ENCODE results near the gene TMEM128.
"Not testable (repeated sequence)": the region's sequence is repeated elsewhere in the genome, so short reads cannot be mapped to it uniquely, and the experiment has no call there.

Gene TMEM128

DNA sequence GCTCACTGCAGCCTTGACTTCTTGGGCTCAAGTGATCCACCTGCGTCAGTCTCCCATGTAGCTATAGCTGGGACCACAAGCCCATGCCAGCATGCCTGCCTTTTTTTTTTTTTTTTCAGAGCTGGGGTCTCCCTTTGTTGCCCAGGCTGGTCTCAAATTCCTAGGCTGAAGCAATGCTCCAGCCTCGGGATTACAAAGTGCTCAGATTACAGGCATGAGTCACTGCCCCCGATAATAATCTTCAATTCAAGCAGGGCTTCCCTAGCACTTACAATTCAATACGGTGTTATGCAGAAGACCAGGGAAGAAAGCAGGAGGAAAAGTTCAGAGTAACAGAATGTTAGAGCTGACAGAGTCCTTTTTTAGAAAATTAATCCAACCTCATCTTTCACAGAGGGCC, 47.4 kb downstream of the TMEM128 start:
- H2AFZ ChIP-seq (ENCODE audit: low read length, unreplicated experiment), result no peak overlapping the region
- H3K4me1 ChIP-seq (ENCODE audit: control insufficient read depth, insufficient read depth, low read length, unreplicated experiment), result no peaks in the 10 kb centered on the region
- no peaks in the 10 kb centered on the region for H3K79me2 ChIP-seq (ENCODE audit: control insufficient read depth, insufficient read depth, low read length, unreplicated experiment)
- peaks cover 45% of the 10 kb centered on the region for H3K27me3 ChIP-seq (ENCODE audit: insufficient read depth, low read length)
- no peak overlapping the region for H3K27ac ChIP-seq (ENCODE audit: low read depth, low read length)
- no peaks in the 10 kb centered on the region for H3K36me3 ChIP-seq (ENCODE audit: insufficient read depth, low read length)
- H3K4me3 ChIP-seq (ENCODE audit: low read depth, low read length), result no peak overlapping the region

DNA sequence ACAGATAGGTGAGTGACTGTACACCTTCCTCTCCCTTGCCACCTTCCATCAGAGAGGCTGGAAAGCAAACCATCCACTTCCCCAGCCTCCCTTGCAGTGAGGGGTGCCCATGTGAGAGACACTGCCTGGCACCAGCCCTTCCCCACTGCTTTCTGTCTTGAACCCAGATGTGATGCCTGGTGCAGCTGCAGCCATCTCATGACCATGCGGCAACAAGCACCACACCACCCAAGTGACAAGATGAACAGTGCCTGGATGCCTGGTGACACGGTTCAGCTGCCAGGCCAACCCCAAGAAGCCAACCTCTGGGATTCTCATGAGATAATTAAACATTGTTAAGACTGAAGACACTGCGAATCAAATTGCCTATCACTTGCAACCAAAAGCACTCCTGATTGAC, 52.7 kb downstream of the TMEM128 start:
- Histone ChIP-seq H2AFZ (ENCODE audit: low read length, unreplicated experiment) (no peak overlapping the region), H3K79me2 (ENCODE audit: control insufficient read depth, insufficient read depth, low read length, unreplicated experiment) (no peaks in the 10 kb centered on the region), H3K27ac (ENCODE audit: low read depth, low read length) (no peak overlapping the region), H3K4me1 (ENCODE audit: control insufficient read depth, insufficient read depth, low read length, unreplicated experiment) (no peaks in the 10 kb centered on the region), H3K4me3 (ENCODE audit: low read depth, low read length) (no peak overlapping the region), H3K27me3 (ENCODE audit: insufficient read depth, low read length) (peaks cover 30% of the 10 kb centered on the region), H3K36me3 (ENCODE audit: insufficient read depth, low read length) (no peaks in the 10 kb centered on the region)

DNA sequence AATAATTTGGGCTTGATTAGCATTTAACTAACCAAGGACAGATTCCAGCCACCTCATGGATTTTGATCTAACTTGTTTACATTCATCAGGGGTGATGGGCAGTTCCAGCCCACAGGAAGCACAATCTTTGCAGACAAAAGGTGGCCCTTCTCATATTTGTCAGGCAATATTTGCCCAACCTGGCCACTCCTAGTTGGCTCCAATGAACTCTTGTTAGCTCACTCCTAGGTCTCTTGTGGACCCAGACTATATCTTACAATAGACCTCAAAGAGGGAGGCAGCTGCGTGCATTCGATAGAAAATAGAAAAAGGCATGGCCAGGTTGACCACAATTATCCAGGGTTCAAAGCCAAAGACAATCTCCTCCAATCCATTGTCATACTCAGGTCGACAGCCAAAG, 59.5 kb downstream of the TMEM128 start:
- H2AFZ ChIP-seq (ENCODE audit: low read length, unreplicated experiment); H3K4me1 ChIP-seq (ENCODE audit: control insufficient read depth, insufficient read depth, low read length, unreplicated experiment); H3K36me3 ChIP-seq (ENCODE audit: insufficient read depth, low read length); H3K79me2 ChIP-seq (ENCODE audit: control insufficient read depth, insufficient read depth, low read length, unreplicated experiment); H3K4me3 ChIP-seq (ENCODE audit: low read depth, low read length); H3K27ac ChIP-seq (ENCODE audit: low read depth, low read length): not testable (repeated sequence)
- peaks cover 27% of the 10 kb centered on the region for H3K27me3 ChIP-seq (ENCODE audit: insufficient read depth, low read length)
